SK-N-SH (cell line): ENCODE measurements around the gene PTPRK. TPM values are rescaled to one million over a fixed set of nuclear protein-coding genes. Genes with fewer than 3 reads are reported as not detected.

Experiments
- CTCF ChIA-PET: fragments of 300-600, 350-600 bp; formaldehyde crosslinking; extraction: SDS; loops from one replicate; lab custom pipeline; 2021; lab: Yijun Ruan, JAX
- POLR2A ChIA-PET: fragments of 350-600 bp; sonication (Branson Sonifier 250); formaldehyde crosslinking; extraction: SDS; loops from one replicate; lab custom pipeline; 2020; ENCODE audit warnings: antibody characterized with exemption, inconsistent platforms; lab: Yijun Ruan, JAX
- DNase-seq: peaks from one replicate; pipeline ENCODE4 v3.0.0; 2012
- H2AFZ ChIP-seq: fragments of 200-600 bp; sonication (generic); 2 replicates; pipeline ENCODE4 v1.8.1; 2016; ENCODE audit warnings: antibody characterized with exemption, mild to moderate bottlenecking, low read depth
- H3F3A ChIP-seq: fragments of 200-600 bp; sonication (generic); replicated peaks from 2 replicates; pipeline ENCODE3; 2016; ENCODE audit warnings: antibody characterized with exemption, mild to moderate bottlenecking; ENCODE audit not compliant: insufficient read depth
- H3K27ac ChIP-seq, 2 experiments: fragments of 200-500 bp in 1 of 2; fragments of 200-600 bp in 1 of 2; sonication (Bioruptor generic) in 1 of 2; sonication (generic), shearing (Covaris generic) in 1 of 2; 2 replicates each; pipeline versions ENCODE4 v1.5.1 to v1.6.1; 2014 to 2016; ENCODE audit warnings: low read depth in 2 of 2, inconsistent platforms in 1 of 2, low read length in 1 of 2, mild to moderate bottlenecking in 1 of 2, mixed read lengths in 1 of 2
- H3K27me3 ChIP-seq: fragments of 200-600 bp; sonication (generic), shearing (Covaris generic); 2 replicates; pipeline ENCODE4 v1.6.1; 2016; ENCODE audit warnings: mixed run types; ENCODE audit not compliant: insufficient read depth
- H3K36me3 ChIP-seq, 2 experiments: fragments of 200-500 bp in 1 of 2; fragments of 200-600 bp in 1 of 2; sonication (Bioruptor generic) in 1 of 2; sonication (generic) in 1 of 2; replicated peaks in 1 of 2; 2 replicates each; pipeline versions ENCODE3 to v1.5.1; 2014 to 2016; ENCODE audit warnings: low read length in 1 of 2, mild to moderate bottlenecking in 1 of 2; ENCODE audit not compliant: insufficient read depth in 2 of 2, control insufficient read depth in 1 of 2
- H3K4me1 ChIP-seq, 2 experiments: fragments of 200-500 bp in 1 of 2; fragments of 200-600 bp in 1 of 2; sonication (Bioruptor generic) in 1 of 2; sonication (generic), shearing (Covaris generic) in 1 of 2; 2 replicates each; pipeline versions ENCODE4 v1.5.1 to v1.6.1; 2014 to 2016; ENCODE audit warnings: low read depth in 1 of 2, low read length in 1 of 2, mixed run types in 1 of 2; ENCODE audit not compliant: insufficient read depth in 2 of 2, control insufficient read depth in 1 of 2
- H3K4me2 ChIP-seq: fragments of 200-600 bp; sonication (generic), shearing (Covaris generic); 2 replicates; pipeline ENCODE4 v1.6.1; 2017; ENCODE audit warnings: mixed run types
- H3K4me3 ChIP-seq, 2 experiments: fragments of 200-500 bp in 1 of 2; fragments of 200-600 bp in 1 of 2; sonication (Bioruptor generic) in 1 of 2; sonication (generic), shearing (Covaris generic) in 1 of 2; 2 replicates each; pipeline versions ENCODE4 v1.5.1 to v1.8.1; 2014 to 2016; ENCODE audit warnings: low read depth in 2 of 2, inconsistent platforms in 1 of 2, low read length in 1 of 2, mild to moderate bottlenecking in 1 of 2, mixed read lengths in 1 of 2, moderate library complexity in 1 of 2
- H3K79me2 ChIP-seq: fragments of 200-600 bp; sonication (generic); 2 replicates; pipeline ENCODE4 v1.8.1; 2017; ENCODE audit warnings: mild to moderate bottlenecking; ENCODE audit not compliant: insufficient read depth
- H3K9ac ChIP-seq: fragments of 200-600 bp; sonication (generic); 2 replicates; pipeline ENCODE4 v1.6.1; 2017; ENCODE audit warnings: mixed run types
- H3K9me2 ChIP-seq: fragments of 200-600 bp; sonication (generic); 2 replicates; pipeline ENCODE4 v1.6.1; 2017; ENCODE audit warnings: mixed run types
- H3K9me3 ChIP-seq: fragments of 200-600 bp; sonication (generic); 2 replicates; pipeline ENCODE4 v1.6.1; 2017; ENCODE audit warnings: mixed run types, mild to moderate bottlenecking, moderate library complexity
- H4K20me1 ChIP-seq: fragments of 200-600 bp; sonication (generic); 2 replicates; pipeline ENCODE4 v1.6.1; 2017; ENCODE audit warnings: mild to moderate bottlenecking, mixed run types; ENCODE audit not compliant: insufficient read depth
- CTCF ChIP-seq: fragments of 200-600 bp; sonication (generic); IDR thresholded peaks from 2 replicates; pipeline ENCODE4 v1.6.1; 2017; ENCODE audit warnings: antibody characterized with exemption, mild to moderate bottlenecking, moderate library complexity
- EP300 ChIP-seq, 2 experiments: IDR thresholded peaks; 2 replicates each; pipeline versions ENCODE4 v1.4.0 to v1.6.1; 2012; ENCODE audit warnings: borderline replicate concordance in 1 of 2, low read depth in 1 of 2, low read length in 1 of 2
- EZH2phosphoT487 ChIP-seq: fragments of 200-600 bp; sonication (generic); IDR thresholded peaks from 2 replicates; pipeline ENCODE4 v1.6.1; 2017; ENCODE audit warnings: low read depth, mixed run types, mild to moderate bottlenecking, antibody characterized with exemption, moderate library complexity, borderline replicate concordance
- FOXM1 ChIP-seq: IDR thresholded peaks from 2 replicates; pipeline ENCODE4 v1.4.0; 2012; ENCODE audit warnings: low read depth, mild to moderate bottlenecking
- GATA2 ChIP-seq: sonication (generic); formaldehyde crosslinking; IDR thresholded peaks from 2 replicates; pipeline ENCODE4 v1.5.0; 2020; ENCODE audit warnings: mild to moderate bottlenecking, missing genetic modification reagents
- IRF3 ChIP-seq: fragments of 150-350 bp; IDR thresholded peaks from 2 replicates; pipeline ENCODE4 v1.6.1; 2016; ENCODE audit warnings: mild to moderate bottlenecking, low read depth, low read length
- MEF2A ChIP-seq: IDR thresholded peaks from 2 replicates; pipeline ENCODE4 v1.4.0; 2012; ENCODE audit warnings: low read depth, borderline replicate concordance
- NRF1 ChIP-seq: IDR thresholded peaks from 2 replicates; pipeline ENCODE4 v1.6.1; 2012; ENCODE audit warnings: low read depth, mild to moderate bottlenecking, low read length
- PBX3 ChIP-seq: IDR thresholded peaks from 2 replicates; pipeline ENCODE4; 2012
- REST ChIP-seq: IDR thresholded peaks from 2 replicates; pipeline ENCODE4 v1.6.1; 2012; ENCODE audit warnings: mild to moderate bottlenecking, low read depth, low read length, moderate library complexity
- TAF1 ChIP-seq: IDR thresholded peaks from 2 replicates; pipeline ENCODE4 v1.6.1; 2012; ENCODE audit warnings: low read depth, mild to moderate bottlenecking, low read length, moderate library complexity, borderline replicate concordance
- TCF12 ChIP-seq: IDR thresholded peaks from 2 replicates; pipeline ENCODE4 v1.4.0; 2012
- USF1 ChIP-seq: IDR thresholded peaks from 2 replicates; pipeline ENCODE4 v1.4.0; 2012; ENCODE audit warnings: low read depth, borderline replicate concordance
- USF2 ChIP-seq: fragments of 150-350 bp; IDR thresholded peaks from 2 replicates; pipeline ENCODE4 v1.6.1; 2017; ENCODE audit warnings: antibody characterized with exemption, low read length, low read depth, borderline replicate concordance
- WGBS: methylation state at CpG from one replicate; pipeline ENCODE4 v1.1.6; 2017; ENCODE audit warnings: low lambda C conversion rate; 5-methylcytosine and 5-hydroxymethylcytosine counted together
- polyA plus RNA-seq, 3 experiments: library from polyadenylated mRNA; depleted of rRNA; stranded (reverse); fragments of >200 nt; gene quantifications; 2 replicates each; pipeline ENCODE4 v1.2.3, GENCODE V29; 2012

PTPRK gene
- polyA plus RNA-seq, 1 of the 3 experiments (the other 2 are of a cell fraction) = 9.5 TPM

- no peaks in the 10 kb centered on the region for H4K20me1 ChIP-seq
- H3K4me1 ChIP-seq = no peaks in the 10 kb centered on the region; a peak in 2 of 4 replicates
- no peaks in the 10 kb centered on the region for H3K36me3 ChIP-seq
- no peaks in the 10 kb centered on the region for H3K27me3 ChIP-seq
- H3K4me3 ChIP-seq = no peak overlapping the region
- ChIA-PET POLR2A (no interaction called here), CTCF (no interaction called here)
- WGBS = 86% methylated on average over 2 of the region's 2 CpGs
- H2AFZ ChIP-seq = no peak overlapping the region
- no peaks in the 10 kb centered on the region for H3K79me2 ChIP-seq
- peaks cover 6% of the 10 kb centered on the region for H3F3A ChIP-seq
- H3K4me2 ChIP-seq = no peak overlapping the region
- no peak for DNase-seq
- TF ChIP-seq EZH2phosphoT487 (no peak), USF2 (no peak), MEF2A (no peak), CTCF (no peak), GATA2 (CRISPR knock-in tag) (no peak), NRF1 (no peak), TAF1 (no peak), IRF3 (no peak), FOXM1 (no peak)
- H3K9me3 ChIP-seq = no peaks in the 10 kb centered on the region
- no peaks in the 10 kb centered on the region for H3K9me2 ChIP-seq
- H3K27ac ChIP-seq = no peak overlapping the region
- no peak overlapping the region for H3K9ac ChIP-seq
These were observed 5.0 kb upstream of the PTPRK start for GRCh38 chr6:128525406-128525805.

- no peaks in the 10 kb centered on the region for H3K9me2 ChIP-seq
- peak overlapping the region; percentile 75 for H3K4me2 ChIP-seq
- H3F3A ChIP-seq = peaks cover 11% of the 10 kb centered on the region
- no peak for DNase-seq
- peak overlapping the region; percentile 69 to 97; a peak in 3 of 4 replicates for H3K27ac ChIP-seq
- H3K27me3 ChIP-seq = no peaks in the 10 kb centered on the region
- peak overlapping the region; percentile 71 to 98 for H3K4me3 ChIP-seq
- H2AFZ ChIP-seq = peak overlapping the region; percentile 89
- WGBS = 26% methylated on average over 2 of the region's 2 CpGs
- H3K9me3 ChIP-seq = no peaks in the 10 kb centered on the region
- TF ChIP-seq USF1 (no peak), TCF12 (peak; percentile 26; the same call in 1 of the 2 replicates), PBX3 (0 out of 2 replicates have a peak, but pooled peaks have one; percentile 23), REST (no peak), NRF1 (no peak), EP300 (IDR thresholded peaks at IDR 0.05; ENCODE audit: borderline replicate concordance in 1 of 2, low read depth in 1 of 2, low read length in 1 of 2) (0 out of 4 replicates have a peak, but pooled peaks of 1 of the 2 experiments have one; percentile 6)
- TF ChIP-seq, all 33 proteins: peak for 3
- Histone ChIP-seq H3K36me3 (no peaks in the 10 kb centered on the region), H4K20me1 (peaks cover 11% of the 10 kb centered on the region; the same call in 1 of the 2 replicates), H3K4me1 (peaks cover 0 to 17% of the 10 kb centered on the region in 2 experiments; a peak in 3 of 4 replicates), H3K9ac (peak overlapping the region; percentile 94), H3K79me2 (peaks cover 39% of the 10 kb centered on the region)
- ChIA-PET CTCF (no interaction called here), POLR2A (no interaction called here)
These were observed 858 bp upstream of the PTPRK start for GRCh38 chr6:128521282-128521632.
